Spinal cord (tissue), 10 donors: ENCODE results near the gene SLC35E2B. TPM values are rescaled to one million over a fixed set of nuclear protein-coding genes. Genes with fewer than 3 reads are reported as not detected.
"Not testable (repeated sequence)": the region's sequence is repeated elsewhere in the genome, so short reads cannot be mapped to it uniquely, and the experiment has no call there.

Experiments
- DNase-seq, 6 donors: peaks; one replicate each; pipeline versions ENCODE4 v3.0.0 to v3.0.0-alpha.2; 2013 to 2015; ENCODE audit warnings: low spot score in 6 of 6, low read depth in 4 of 6
- H3K27ac ChIP-seq: one replicate; pipeline ENCODE4 v1.5.1; 2013; ENCODE audit warnings: low read depth, low read length, control low read depth
- H3K27me3 ChIP-seq: one replicate; pipeline ENCODE4 v1.6.1; 2013; ENCODE audit warnings: low read length; ENCODE audit not compliant: control insufficient read depth, insufficient read depth
- H3K36me3 ChIP-seq: one replicate; pipeline ENCODE4 v1.6.1; 2013; ENCODE audit warnings: low read length; ENCODE audit not compliant: control insufficient read depth, insufficient read depth
- H3K4me1 ChIP-seq: one replicate; pipeline ENCODE4 v1.6.1; 2013; ENCODE audit warnings: low read length; ENCODE audit not compliant: control insufficient read depth, insufficient read depth
- H3K4me3 ChIP-seq: one replicate; pipeline ENCODE4 v1.5.1; 2013; ENCODE audit warnings: low read depth, low read length, control low read depth
- H3K9me3 ChIP-seq: one replicate; pipeline ENCODE4 v1.6.1; 2013; ENCODE audit warnings: low read length; ENCODE audit not compliant: control insufficient read depth, insufficient read depth
- WGBS: methylation state at CpG from one replicate; pipeline ENCODE4 v1.1.5; 2013; ENCODE audit warnings: missing lambda C conversion rate; ENCODE audit not compliant: insufficient coverage; 5-methylcytosine and 5-hydroxymethylcytosine counted together
- polyA plus RNA-seq, 2 donors: library from polyadenylated mRNA; unstranded; fragments of 120-200 nt; gene quantifications; one replicate each; pipeline ENCODE4 v1.2.1, GENCODE V29; 2013; ENCODE audit not compliant: insufficient read length in 2 of 2
- total RNA-seq, 2 donors: library from RNA; depleted of rRNA in 1 of 2; stranded (reverse); fragments of 120-200 nt in 1 of 2; fragments of >200 nt in 1 of 2; gene quantifications; one replicate each; pipeline versions ENCODE4 v1.2.3 to v1.2.4, GENCODE V29; 2013 to 2014
- donor health status: healthy.

Gene SLC35E2B
- total and polyA plus RNA-seq, 4 donors, result 46.2 to 123 (median 70.9) TPM

- not testable (repeated sequence) for DNase-seq, H3K9me3 ChIP-seq, H3K4me3 ChIP-seq, H3K27me3 ChIP-seq, H3K4me1 ChIP-seq
- H3K36me3 ChIP-seq, result peaks cover 43% of the 10 kb centered on the region
- WGBS, result 60% methylated on average over 2 of the region's 14 CpGs
- peak overlapping the region; percentile 25 for H3K27ac ChIP-seq
These were observed 35.9 kb upstream of the SLC35E2B start for GRCh38 chr1:1728308-1729005.

GRCh38 chr1:1727131-1727651, 34.6 kb upstream of the SLC35E2B start:
- H3K27ac ChIP-seq, result not testable (repeated sequence)

GRCh38 chr1:1726088-1726487, 33.5 kb upstream of the SLC35E2B start:
- peaks cover 25% of the 10 kb centered on the region for H3K36me3 ChIP-seq
- H3K4me1 ChIP-seq, H3K4me3 ChIP-seq, H3K27me3 ChIP-seq, H3K27ac ChIP-seq, DNase-seq, H3K9me3 ChIP-seq: not testable (repeated sequence)
- WGBS, result 97% methylated on average over 15 of the region's 17 CpGs

More at GRCh38 chr1:1727131-1727651, 34.6 kb upstream of the SLC35E2B start:
- peaks cover 33% of the 10 kb centered on the region for H3K36me3 ChIP-seq
- WGBS, result 97% methylated on average over 5 of the region's 12 CpGs
- not testable (repeated sequence) for H3K27me3 ChIP-seq, DNase-seq, H3K4me3 ChIP-seq, H3K4me1 ChIP-seq, H3K9me3 ChIP-seq

GRCh38 chr1:1724035-1724864, 31.7 kb upstream of the SLC35E2B start, which contains the start of gene CDK11A:
CDK11A (minus strand) TSS chr1:1724357; CDS start chr1:1722818, 1,539 bp downstream.
- H3K4me1 ChIP-seq, result not testable (repeated sequence)
- peak within 1 kb of the TSS; percentile 71 for H3K4me3 ChIP-seq
- WGBS, result under 1% methylated on average over 40 of the region's 78 CpGs

GRCh38 chr1:1721201-1721600, 28.6 kb upstream of the SLC35E2B start:
- no peaks in the 10 kb centered on the region for H3K4me1 ChIP-seq
- DNase-seq, result no peak
- no peak overlapping the region for H3K4me3 ChIP-seq
- H3K36me3 ChIP-seq, result peaks cover 23% of the 10 kb centered on the region
- no peak overlapping the region for H3K27ac ChIP-seq
- no peaks in the 10 kb centered on the region for H3K9me3 ChIP-seq
- H3K27me3 ChIP-seq, result no peaks in the 10 kb centered on the region
- 100% methylated on average over 3 of the region's 7 CpGs for WGBS

More at GRCh38 chr1:1724035-1724864, 31.7 kb upstream of the SLC35E2B start, which contains the start of gene CDK11A:
- peak within 1 kb of the TSS; percentile 80 for H3K27ac ChIP-seq
- H3K36me3 ChIP-seq, result peaks cover 23% of the 10 kb centered on the region
- H3K27me3 ChIP-seq, H3K9me3 ChIP-seq: not testable (repeated sequence)
- DNase-seq, result peak; percentile 99 to 100 (median 100)

- DNase-seq, H3K27me3 ChIP-seq, H3K9me3 ChIP-seq, H3K27ac ChIP-seq, H3K4me3 ChIP-seq, H3K4me1 ChIP-seq: not testable (repeated sequence)
- H3K36me3 ChIP-seq, result peaks cover 25% of the 10 kb centered on the region
- 84% methylated on average over 11 of the region's 18 CpGs for WGBS
These were observed 22.7 kb upstream of the SLC35E2B start for GRCh38 chr1:1715109-1715883.

GRCh38 chr1:1707897-1708296, 15.3 kb upstream of the SLC35E2B start:
- H3K4me3 ChIP-seq, H3K4me1 ChIP-seq, H3K9me3 ChIP-seq, H3K27me3 ChIP-seq, H3K27ac ChIP-seq, DNase-seq: not testable (repeated sequence)
- WGBS, result no CpG with 5 or more reads among the region's 20 CpGs
- H3K36me3 ChIP-seq, result peaks cover 42% of the 10 kb centered on the region

GRCh38 chr1:1707241-1707640, 14.6 kb upstream of the SLC35E2B start:
- not testable (repeated sequence) for H3K27ac ChIP-seq, H3K4me3 ChIP-seq, H3K27me3 ChIP-seq, DNase-seq, H3K9me3 ChIP-seq, H3K4me1 ChIP-seq
- no CpG with 5 or more reads among the region's 23 CpGs for WGBS
- peaks cover 42% of the 10 kb centered on the region for H3K36me3 ChIP-seq

- H3K27me3 ChIP-seq, H3K9me3 ChIP-seq, H3K27ac ChIP-seq, H3K4me1 ChIP-seq, DNase-seq, H3K4me3 ChIP-seq: not testable (repeated sequence)
- H3K36me3 ChIP-seq, result peaks cover 42% of the 10 kb centered on the region
- no CpG with 5 or more reads among the region's 10 CpGs for WGBS
These were observed 13.0 kb upstream of the SLC35E2B start for GRCh38 chr1:1705623-1706022.
